PC-9 (cell line): ENCODE data around the gene SLC66A2. TPM values are rescaled to one million over a fixed set of nuclear protein-coding genes. Genes with fewer than 3 reads are reported as not detected.

Experiments
- BruUV-seq: library from RNA; stranded (reverse); fragments of 400-500 nt; replicated peaks from 2 replicates; lab custom pipeline; 2021; lab: Mats Ljungman, UMichigan
- CTCF ChIA-PET: fragments of 300-600 bp; sonication (Branson Sonifier 250); formaldehyde crosslinking; loops from one replicate; lab custom pipeline; 2022; ENCODE audit warnings: antibody characterized with exemption; lab: Charles Lee
- POLR2A ChIA-PET: fragments of 300-600 bp; sonication (Branson Sonifier 250); formaldehyde crosslinking; loops from one replicate; lab custom pipeline; 2022; ENCODE audit warnings: antibody characterized with exemption; ENCODE audit not compliant: unreplicated experiment; lab: Charles Lee
- DNase-seq, 2 experiments: peaks; one replicate each; pipeline versions ENCODE4 v3.0.0 to v3.0.0-alpha.2; 2015 to 2022; ENCODE audit warnings: mixed read lengths in 1 of 2
- H2AFZ ChIP-seq: fragments of 200-600 bp; sonication (generic); 2 replicates; pipeline ENCODE4 v1.8.1; 2017; ENCODE audit warnings: antibody characterized with exemption
- H3F3A ChIP-seq: fragments of 200-600 bp; sonication (generic); 2 replicates; pipeline ENCODE4 v1.8.1; 2017; ENCODE audit warnings: antibody characterized with exemption, mild to moderate bottlenecking, low read depth; ENCODE audit not compliant: insufficient read depth
- H3K27ac ChIP-seq: fragments of 200-600 bp; sonication (generic); 2 replicates; pipeline ENCODE4 v1.6.1; 2016; ENCODE audit warnings: mixed run types
- H3K27me3 ChIP-seq: fragments of 200-600 bp; sonication (generic); 2 replicates; pipeline ENCODE4 v1.6.1; 2016; ENCODE audit warnings: low read depth, mixed run types; ENCODE audit not compliant: insufficient read depth
- H3K36me3 ChIP-seq: fragments of 200-600 bp; sonication (generic); 2 replicates; pipeline ENCODE4 v1.6.1; 2016; ENCODE audit warnings: low read depth, mixed run types
- H3K4me1 ChIP-seq: fragments of 200-600 bp; sonication (generic); replicated peaks from 2 replicates; pipeline ENCODE4 v1.6.1; 2016; ENCODE audit warnings: mixed run types; ENCODE audit not compliant: insufficient read depth
- H3K4me2 ChIP-seq: fragments of 200-600 bp; sonication (generic); 2 replicates; pipeline ENCODE4 v1.6.1; 2017; ENCODE audit warnings: mixed run types
- H3K4me3 ChIP-seq: fragments of 200-600 bp; sonication (generic); 2 replicates; pipeline ENCODE4 v1.6.1; 2016; ENCODE audit warnings: mixed run types
- H3K79me2 ChIP-seq: fragments of 200-600 bp; sonication (generic); 2 replicates; pipeline ENCODE4 v1.6.1; 2017; ENCODE audit warnings: low read depth, mixed run types
- H3K9me2 ChIP-seq: fragments of 200-600 bp; sonication (generic); 2 replicates; pipeline ENCODE4 v1.8.1; 2017; ENCODE audit warnings: mild to moderate bottlenecking; ENCODE audit not compliant: insufficient read depth
- H3K9me3 ChIP-seq: fragments of 200-600 bp; sonication (generic); 2 replicates; pipeline ENCODE4 v1.8.1; 2016; ENCODE audit warnings: low read depth; ENCODE audit not compliant: insufficient read depth
- H4K20me1 ChIP-seq: fragments of 200-600 bp; sonication (generic); 2 replicates; pipeline ENCODE4 v1.8.1; 2017; ENCODE audit not compliant: insufficient read depth
- CTCF ChIP-seq: fragments of 200-600 bp; sonication (generic); conservative IDR thresholded peaks from 2 replicates; pipeline ENCODE4 v1.6.1; 2017; ENCODE audit warnings: mixed run types, antibody characterized with exemption, mild to moderate bottlenecking, moderate library complexity
- EZH2 ChIP-seq: fragments of 200-600 bp; sonication (generic); IDR thresholded peaks from 2 replicates; pipeline ENCODE4 v1.8.0; 2017; ENCODE audit warnings: antibody characterized with exemption, low read depth
- intact Hi-C: fragments of 100-400 bp; cut with micrococcal nuclease; formaldehyde crosslinking; loops from one replicate; pipeline ENCODE4 v1.10.0; 2022; ENCODE audit not compliant: unreplicated experiment
- total RNA-seq: library from RNA; stranded (reverse); gene quantifications from 2 replicates; pipeline ENCODE4 v1.2.3, GENCODE V29; 2021

SLC66A2 gene
- total RNA-seq, 1 experiment from 2014 or later = 24.3 TPM

- intact Hi-C loops = no loop called here
- CTCF ChIA-PET = no interaction called here
- POLR2A ChIA-PET = no interaction called here
- Histone ChIP-seq H2AFZ (no peak overlapping the region), H3K4me1 (no peaks in the 10 kb centered on the region), H3K4me2 (no peak overlapping the region), H3F3A (no peaks in the 10 kb centered on the region), H3K9me3 (no peaks in the 10 kb centered on the region), H3K36me3 (no peaks in the 10 kb centered on the region), H3K79me2 (no peaks in the 10 kb centered on the region), H3K27ac (no peak overlapping the region), H4K20me1 (no peaks in the 10 kb centered on the region), H3K9me2 (no peaks in the 10 kb centered on the region), H3K27me3 (no peaks in the 10 kb centered on the region), H3K4me3 (no peak overlapping the region)
- no peak for TF ChIP-seq CTCF
- TF ChIP-seq EZH2 = no peak
- no peak for DNase-seq
- BruUV-seq = no TSS peak
Observed at GRCh38 chr18:79905993-79906392, 45.5 kb downstream of the SLC66A2 start.

DNA sequence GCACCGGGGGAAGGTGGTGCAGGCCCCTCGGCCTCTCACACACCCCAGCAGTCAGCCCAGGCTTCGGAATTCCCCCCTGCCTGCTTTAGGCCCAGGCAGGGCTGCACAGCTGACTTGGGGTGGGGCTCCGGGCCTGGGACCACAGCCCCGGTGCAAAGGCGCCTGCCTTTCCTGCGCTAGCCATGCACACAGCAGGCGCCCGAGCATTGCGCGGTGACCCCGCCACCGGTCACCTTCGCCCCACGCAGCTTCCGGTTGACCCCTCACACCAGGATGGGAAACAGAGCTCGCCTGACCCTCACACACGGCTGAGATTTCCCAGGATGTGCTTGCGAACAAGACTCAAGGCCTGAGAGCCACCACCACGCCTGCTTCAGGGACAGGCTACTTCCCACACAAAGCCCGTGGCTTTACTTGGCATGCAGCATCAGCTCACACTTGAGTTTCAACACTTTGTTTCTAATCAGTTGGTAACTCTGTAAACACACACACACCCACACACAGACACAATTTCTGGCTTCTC is 46.0 kb downstream of the SLC66A2 start:
- no peaks in the 10 kb centered on the region for H3K27me3 ChIP-seq
- intact Hi-C loops = no loop called here
- H2AFZ ChIP-seq = no peak overlapping the region
- no peak overlapping the region for H3K27ac ChIP-seq
- H3K4me3 ChIP-seq = no peak overlapping the region
- H3K36me3 ChIP-seq = no peaks in the 10 kb centered on the region
- ChIA-PET POLR2A (no interaction called here), CTCF (no interaction called here)
- no peak for DNase-seq
- BruUV-seq = no TSS peak
- no peaks in the 10 kb centered on the region for H3K4me1 ChIP-seq
- H3F3A ChIP-seq = no peaks in the 10 kb centered on the region
- TF ChIP-seq CTCF (no peak), EZH2 (no peak)
- no peaks in the 10 kb centered on the region for H3K9me2 ChIP-seq
- H3K9me3 ChIP-seq = no peaks in the 10 kb centered on the region
- no peaks in the 10 kb centered on the region for H3K79me2 ChIP-seq
- H3K4me2 ChIP-seq = no peak overlapping the region
- H4K20me1 ChIP-seq = no peaks in the 10 kb centered on the region

DNA sequence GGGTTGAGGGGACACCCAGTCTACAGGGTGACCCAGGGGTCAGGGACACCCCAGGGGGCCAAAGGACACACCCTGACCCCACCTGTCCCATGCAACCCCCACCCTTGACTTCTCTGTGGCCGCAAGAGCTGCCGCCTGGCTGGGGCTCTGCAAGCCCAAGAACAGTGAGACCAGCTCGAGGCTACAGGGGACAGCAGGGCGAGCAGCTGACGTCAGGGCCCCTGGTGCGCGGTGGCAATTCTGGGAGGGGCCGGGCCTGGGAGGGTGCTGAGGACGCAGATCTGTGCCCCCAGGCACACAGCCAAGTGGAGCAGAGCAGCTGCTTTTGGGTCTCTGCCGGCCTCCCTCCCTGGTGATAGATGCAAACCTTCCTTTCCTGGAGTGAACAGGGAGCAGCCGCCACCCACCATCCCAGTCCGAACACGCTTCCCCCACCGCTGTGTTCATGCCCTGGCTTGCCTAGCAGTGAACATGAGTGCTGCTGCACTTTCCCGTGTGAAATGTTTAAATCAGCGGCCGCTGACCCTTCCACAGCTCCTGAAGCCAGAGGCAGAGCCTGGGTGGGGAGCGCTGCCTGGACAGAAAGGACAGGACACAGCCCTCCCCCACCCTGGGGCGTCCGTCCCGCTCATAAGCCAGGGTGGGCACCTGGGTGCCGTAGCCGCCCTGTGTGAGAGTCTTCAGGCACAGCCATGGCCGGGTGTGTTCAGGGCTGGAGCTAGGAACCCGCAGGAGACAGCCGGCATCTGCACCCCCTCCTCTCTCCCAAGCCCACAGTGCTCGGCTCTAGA is 46.9 kb downstream of the SLC66A2 start:
- no peaks in the 10 kb centered on the region for H3K79me2 ChIP-seq
- peaks cover 3% of the 10 kb centered on the region; the same call in 1 of the 2 replicates for H3K9me3 ChIP-seq
- no peaks in the 10 kb centered on the region for H3K36me3 ChIP-seq
- ChIA-PET CTCF (no interaction called here), POLR2A (no interaction called here)
- H3K9me2 ChIP-seq = no peaks in the 10 kb centered on the region
- BruUV-seq = no TSS peak
- no peak overlapping the region for H3K27ac ChIP-seq
- no peaks in the 10 kb centered on the region for H3F3A ChIP-seq
- H2AFZ ChIP-seq = no peak overlapping the region
- no peaks in the 10 kb centered on the region for H4K20me1 ChIP-seq
- H3K27me3 ChIP-seq = no peaks in the 10 kb centered on the region
- no peak for DNase-seq
- no peak overlapping the region for H3K4me3 ChIP-seq
- TF ChIP-seq EZH2 (no peak), CTCF (no peak)
- no peaks in the 10 kb centered on the region for H3K4me1 ChIP-seq
- intact Hi-C loops = no loop called here
- H3K4me2 ChIP-seq = no peak overlapping the region
